AG04450 (cell line): ENCODE results near the gene PSKH1. TPM values are rescaled to one million over a fixed set of nuclear protein-coding genes. Genes with fewer than 3 reads are reported as not detected.

ENCODE experiments used
- CTCF ChIA-PET: fragments of 300-600, 350-600 bp; formaldehyde crosslinking; extraction: SDS; loops from one replicate; lab custom pipeline; 2022; ENCODE audit warnings: antibody characterized with exemption, inconsistent platforms; lab: Charles Lee
- POLR2A ChIA-PET: fragments of 350-600 bp; formaldehyde crosslinking; extraction: SDS; loops from one replicate; lab custom pipeline; 2021; ENCODE audit warnings: antibody characterized with exemption, inconsistent platforms; lab: Yijun Ruan, JAX
- DNase-seq: peaks from one replicate; pipeline ENCODE4 v3.0.0-alpha.2; 2011; ENCODE audit warnings: low read depth, low spot score
- H3K27ac ChIP-seq: one replicate; pipeline ENCODE4 v1.5.1; 2012; ENCODE audit warnings: low read depth, low read length, control low read depth
- H3K27me3 ChIP-seq: one replicate; pipeline ENCODE4 v1.6.0; 2012; ENCODE audit warnings: low read length; ENCODE audit not compliant: control insufficient read depth, insufficient read depth
- H3K4me3 ChIP-seq: 2 replicates; pipeline ENCODE4 v1.5.1; 2011; ENCODE audit warnings: mild to moderate bottlenecking, low read depth, low read length, control low read depth
- H3K9me3 ChIP-seq: 2 replicates; pipeline ENCODE4 v1.5.1; 2012; ENCODE audit warnings: low read length; ENCODE audit not compliant: control insufficient read depth, insufficient read depth
- polyA plus RNA-seq: library from polyadenylated mRNA; depleted of rRNA; stranded (reverse); fragments of >200 nt; gene quantifications from 2 replicates; pipeline ENCODE4 v1.2.3, GENCODE V29; 2011
- TF ChIP-seq, protein P1 (sequence below): IDR thresholded peaks from 2 replicates; pipeline ENCODE4 v1.5.1; 2011; ENCODE audit warnings: low read depth, low read length, control low read depth, inconsistent platforms

Gene PSKH1
- polyA plus RNA-seq, 1 experiment, result 18.2 TPM

DNA sequence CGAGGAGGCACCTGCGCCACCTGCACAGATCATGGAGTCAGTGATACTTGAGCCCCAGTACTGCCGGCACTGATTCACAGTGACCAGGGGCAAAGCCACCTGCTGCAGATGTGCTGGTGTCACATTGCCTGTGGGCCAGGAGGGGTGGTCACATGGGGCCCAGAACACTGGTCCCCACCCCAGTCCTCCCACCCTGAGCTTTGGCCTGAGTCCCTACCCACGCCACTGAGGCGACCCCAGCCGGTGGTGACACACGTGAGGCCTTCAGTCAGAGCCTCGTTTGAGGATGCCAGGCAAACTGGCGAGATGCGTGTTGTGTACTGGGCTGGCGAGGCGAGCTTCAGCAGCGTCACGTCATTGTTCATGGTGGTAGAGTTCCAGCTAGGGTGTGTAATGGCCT lies 37.1 kb downstream of the PSKH1 start:
- ChIA-PET POLR2A (no interaction called here), CTCF (interaction anchor here (0.6 to 3.5 kb wide), 6 partner anchors 35 to 258 kb away, joined by 3 to 23 read pairs (median 3); partner anchors contain the start of gene PSKH1)
- no peaks in the 10 kb centered on the region for H3K9me3 ChIP-seq
- H3K4me3 ChIP-seq, result no peak overlapping the region
- DNase-seq, result no peak
- no peaks in the 10 kb centered on the region for H3K27me3 ChIP-seq
- TF ChIP-seq, protein P1, sequence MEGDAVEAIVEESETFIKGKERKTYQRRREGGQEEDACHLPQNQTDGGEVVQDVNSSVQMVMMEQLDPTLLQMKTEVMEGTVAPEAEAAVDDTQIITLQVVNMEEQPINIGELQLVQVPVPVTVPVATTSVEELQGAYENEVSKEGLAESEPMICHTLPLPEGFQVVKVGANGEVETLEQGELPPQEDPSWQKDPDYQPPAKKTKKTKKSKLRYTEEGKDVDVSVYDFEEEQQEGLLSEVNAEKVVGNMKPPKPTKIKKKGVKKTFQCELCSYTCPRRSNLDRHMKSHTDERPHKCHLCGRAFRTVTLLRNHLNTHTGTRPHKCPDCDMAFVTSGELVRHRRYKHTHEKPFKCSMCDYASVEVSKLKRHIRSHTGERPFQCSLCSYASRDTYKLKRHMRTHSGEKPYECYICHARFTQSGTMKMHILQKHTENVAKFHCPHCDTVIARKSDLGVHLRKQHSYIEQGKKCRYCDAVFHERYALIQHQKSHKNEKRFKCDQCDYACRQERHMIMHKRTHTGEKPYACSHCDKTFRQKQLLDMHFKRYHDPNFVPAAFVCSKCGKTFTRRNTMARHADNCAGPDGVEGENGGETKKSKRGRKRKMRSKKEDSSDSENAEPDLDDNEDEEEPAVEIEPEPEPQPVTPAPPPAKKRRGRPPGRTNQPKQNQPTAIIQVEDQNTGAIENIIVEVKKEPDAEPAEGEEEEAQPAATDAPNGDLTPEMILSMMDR, result no peak
- H3K27ac ChIP-seq, result no peak overlapping the region

DNA sequence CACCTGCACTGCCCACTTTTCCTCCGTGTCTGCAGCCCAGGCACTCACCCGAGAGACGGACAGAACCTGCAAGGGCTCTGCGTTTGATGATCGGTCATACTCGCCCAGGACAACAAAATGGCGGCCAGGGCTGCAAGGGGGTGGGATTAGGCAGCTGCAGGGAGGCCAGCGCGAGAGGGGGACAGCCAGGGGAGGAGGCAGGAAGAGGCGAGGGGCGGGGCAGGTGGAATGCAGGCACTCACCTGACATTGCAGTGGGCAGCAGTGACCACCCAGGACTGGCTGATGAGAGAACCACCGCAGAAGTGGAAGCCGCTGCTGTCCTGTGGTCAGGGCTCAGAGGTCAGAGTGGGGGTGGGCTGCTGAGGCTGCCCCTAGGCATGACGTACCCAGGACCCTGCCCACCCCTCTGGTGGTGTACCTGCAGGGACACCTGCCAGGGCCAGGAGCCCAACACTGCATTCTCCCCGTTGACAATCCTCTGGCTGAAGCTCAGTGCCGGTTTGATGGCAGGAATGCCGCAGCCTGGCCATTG lies 37.7 kb downstream of the PSKH1 start:
- Histone ChIP-seq H3K27ac (no peak overlapping the region), H3K4me3 (no peak overlapping the region), H3K9me3 (peaks cover under 1% of the 10 kb centered on the region; the same call in 1 of the 2 replicates), H3K27me3 (no peaks in the 10 kb centered on the region)
- POLR2A ChIA-PET, result interaction anchor here (0.6 to 1.1 kb wide), 2 partner anchors 10 to 46 kb away, joined by 3 read pairs; partner anchors contain the start of gene NRN1L
- DNase-seq, result no peak
- CTCF ChIA-PET, result interaction anchor here (0.7 to 3.6 kb wide), 5 partner anchors 47 to 259 kb away, joined by 3 to 23 read pairs (median 4); partner anchors contain the start of gene NRN1L
- TF ChIP-seq, protein P1, result no peak

DNA sequence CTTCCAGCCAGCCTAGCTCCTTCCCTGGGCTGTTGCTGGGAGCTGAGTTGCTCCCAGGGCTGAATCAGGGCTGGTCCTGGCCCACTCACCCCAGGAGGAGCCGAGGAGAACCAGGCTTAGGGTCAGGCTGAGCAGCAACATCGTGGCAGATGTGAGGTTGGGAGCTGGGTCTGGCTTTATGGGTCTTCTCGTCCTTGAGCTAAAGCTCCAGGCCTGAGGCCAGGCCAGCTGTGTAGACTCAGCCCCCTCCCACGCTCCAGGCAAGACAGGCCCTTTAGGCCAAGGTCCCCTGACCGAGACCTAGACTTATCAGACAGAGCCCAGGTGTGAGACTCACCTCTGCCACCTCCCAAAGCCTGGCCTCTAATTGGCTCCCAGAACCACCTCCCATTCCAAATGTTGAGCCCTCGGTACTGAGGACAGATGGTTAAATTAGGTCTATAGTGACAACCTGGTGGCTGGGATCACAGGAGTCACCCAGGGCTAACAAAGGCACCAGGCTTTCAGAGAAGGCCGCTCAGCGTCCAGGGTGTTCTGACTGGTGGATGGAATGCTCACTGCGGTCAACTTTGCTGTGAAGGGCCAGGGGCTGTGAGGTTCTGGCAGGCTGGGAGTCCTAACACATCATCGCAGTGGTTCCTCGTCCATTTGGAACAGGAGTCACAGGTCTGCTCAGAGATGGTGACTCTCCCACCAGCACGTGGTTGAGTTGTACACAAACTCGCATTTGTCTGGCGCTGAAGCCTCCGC lies 38.8 kb downstream of the PSKH1 start, which contains the start of gene CTRL:
Gene CTRL (minus strand): TSS at position 151 of the 750 bp plus-strand sequence. CDS start 10 bp downstream, at position 141.
- Histone ChIP-seq H3K9me3 (peaks cover 6% of the 10 kb centered on the region; the same call in 1 of the 2 replicates), H3K4me3 (no peak within 1 kb of the TSS), H3K27me3 (no peaks in the 10 kb centered on the region), H3K27ac (no peak within 1 kb of the TSS)
- ChIA-PET CTCF (interaction anchor here (3.6 kb wide), 1 partner anchor 48 kb away, joined by 15 read pairs; the partner anchor contains the start of gene NRN1L), POLR2A (interaction anchor here (1.1 kb wide), 1 partner anchor 47 kb away, joined by 3 read pairs; the partner anchor contains the start of gene NRN1L)
- TF ChIP-seq, protein P1, result peak; percentile 26
- no peak for DNase-seq

DNA sequence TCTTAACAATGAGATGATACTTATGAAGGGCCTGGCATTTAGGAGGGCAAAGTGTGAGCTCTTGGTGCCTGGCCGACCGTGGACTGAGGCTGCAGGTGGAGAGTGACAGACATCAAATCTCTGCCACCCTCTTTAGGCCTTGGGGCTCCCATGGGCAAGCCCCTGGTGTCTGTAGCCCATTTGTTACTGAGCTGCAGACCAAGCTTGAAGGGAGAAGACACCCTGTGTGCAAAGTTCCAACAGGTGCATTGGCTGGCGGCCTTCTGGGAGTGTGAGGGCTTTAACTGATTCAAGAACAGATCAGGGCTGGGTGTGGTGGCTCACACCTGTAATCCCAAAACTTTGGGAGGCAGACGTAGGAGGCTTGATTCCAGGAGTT lies 39.4 kb downstream of the PSKH1 start:
- POLR2A ChIA-PET, result interaction anchor here (0.7 kb wide), 1 partner anchor 117 kb away, joined by 3 read pairs; no protein-coding TSS in a partner anchor
- CTCF ChIA-PET, result interaction anchor here (0.8 to 3.6 kb wide), 2 partner anchors 48 to 116 kb away, joined by 3 to 15 read pairs; partner anchors contain the start of gene NRN1L

More for the DNA sequence above, 39.4 kb downstream of the PSKH1 start:
- TF ChIP-seq, protein P1, result no peak
- Histone ChIP-seq H3K27ac (no peak overlapping the region), H3K27me3 (no peaks in the 10 kb centered on the region), H3K4me3 (no peak overlapping the region), H3K9me3 (peaks cover 6% of the 10 kb centered on the region; the same call in 1 of the 2 replicates)
- no peak for DNase-seq
